Stimulated activated CD4-positive, alpha-beta T cell treated with anti-CD3 and anti-CD28 coated beads, Interleukin-4, amount 100 ng/mL, for 1 hour (primary cell): ENCODE data around the gene NTPCR.
"Not testable (repeated sequence)": the region's sequence is repeated elsewhere in the genome, so short reads cannot be mapped to it uniquely, and the experiment has no call there.

ENCODE experiments used
- DNase-seq: peaks from one replicate; pipeline ENCODE4 v3.0.0-alpha.2; 2020

Gene NTPCR

GRCh38 chr1:232987046-232987773, 36.8 kb downstream of the NTPCR start:
- DNase-seq: no peak

- DNase-seq: no peak
Measured at GRCh38 chr1:232987774-232988140, 37.3 kb downstream of the NTPCR start.

- DNase-seq: no peak
Measured at GRCh38 chr1:232988572-232989040, 38.2 kb downstream of the NTPCR start.

- no peak for DNase-seq
Measured at GRCh38 chr1:232990176-232991128, 40.0 kb downstream of the NTPCR start.

DNA sequence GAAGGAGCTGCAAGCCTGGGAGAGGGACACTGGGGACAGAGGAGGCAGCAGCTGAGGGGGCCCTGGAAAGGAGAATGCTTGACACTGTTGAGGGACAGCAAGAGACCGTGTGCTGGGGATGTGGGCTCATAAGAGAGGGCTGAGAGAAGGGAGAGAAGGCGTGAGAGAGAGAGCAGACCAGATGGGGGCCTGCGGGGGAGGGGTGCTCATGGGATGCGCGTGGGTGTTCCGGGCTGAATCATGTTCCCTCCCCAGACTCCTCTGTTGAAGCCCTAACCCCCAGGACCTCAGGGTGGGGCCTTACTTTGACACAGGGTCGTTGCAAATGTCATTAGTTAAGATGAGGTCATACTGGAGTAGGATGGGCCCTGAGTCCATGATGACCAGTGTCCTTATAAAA, 40.8 kb downstream of the NTPCR start:
- no peak for DNase-seq

DNA sequence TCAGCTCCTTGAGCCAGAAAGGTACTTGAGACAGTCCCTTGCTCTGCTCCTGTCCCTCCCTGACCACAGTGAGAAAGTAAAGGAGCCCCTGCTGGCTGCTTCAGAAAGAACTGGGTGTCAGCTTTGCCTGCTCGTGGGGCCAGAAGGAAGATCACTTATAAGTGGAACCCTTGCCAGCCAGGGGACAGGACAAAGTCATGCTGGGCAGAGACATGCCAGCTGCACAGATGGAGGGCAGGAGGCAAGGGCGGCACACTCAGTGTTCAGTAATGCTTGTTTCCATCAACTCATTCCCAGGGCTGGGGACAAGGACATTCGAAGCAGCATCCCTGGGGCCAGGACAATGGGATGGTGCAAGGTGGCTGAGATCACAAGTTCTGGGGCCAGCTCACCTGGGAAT, 41.8 kb downstream of the NTPCR start:
- DNase-seq: no peak

DNA sequence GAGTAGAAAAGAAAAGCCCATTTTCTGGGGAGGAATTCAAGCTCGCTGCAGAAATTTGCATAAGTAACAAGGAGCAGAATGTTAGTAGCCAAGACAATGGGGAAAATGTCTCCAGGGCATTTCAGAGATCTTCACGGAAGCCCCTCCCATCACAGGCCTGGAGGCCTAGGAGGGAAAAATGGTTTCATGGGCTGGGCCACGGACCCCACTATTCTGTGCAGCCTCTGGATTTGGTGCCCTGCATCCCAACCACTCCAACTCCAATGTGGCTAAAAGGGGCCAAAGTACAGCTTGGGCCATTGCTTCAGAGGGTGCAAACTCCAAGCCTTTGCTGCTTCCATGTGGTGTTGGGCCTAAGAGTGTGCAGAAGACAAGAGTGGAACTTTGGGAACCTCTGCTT, 43.1 kb downstream of the NTPCR start:
- no peak for DNase-seq

- DNase-seq: no peak
Measured at GRCh38 chr1:232995189-232995588, 44.8 kb downstream of the NTPCR start.

DNA sequence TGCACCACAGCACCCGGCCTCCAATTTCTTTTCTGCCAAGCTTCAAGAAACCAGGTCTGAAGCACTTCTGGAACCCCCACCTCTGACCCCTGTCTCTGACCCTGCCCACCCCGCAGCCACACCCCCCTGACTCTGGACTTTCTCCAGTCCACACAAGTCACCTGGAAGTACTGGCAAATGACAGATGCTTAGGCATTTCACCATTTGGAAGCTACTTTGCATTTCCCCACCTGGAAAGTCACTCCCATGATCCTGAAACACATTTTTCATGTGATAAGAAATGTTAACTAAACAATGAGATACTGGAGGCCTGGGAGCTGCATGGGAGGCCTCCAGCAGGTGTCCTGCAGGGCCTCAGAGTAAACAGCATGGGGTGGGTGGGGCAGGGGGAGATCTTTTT, 45.7 kb downstream of the NTPCR start:
- DNase-seq: no peak

DNA sequence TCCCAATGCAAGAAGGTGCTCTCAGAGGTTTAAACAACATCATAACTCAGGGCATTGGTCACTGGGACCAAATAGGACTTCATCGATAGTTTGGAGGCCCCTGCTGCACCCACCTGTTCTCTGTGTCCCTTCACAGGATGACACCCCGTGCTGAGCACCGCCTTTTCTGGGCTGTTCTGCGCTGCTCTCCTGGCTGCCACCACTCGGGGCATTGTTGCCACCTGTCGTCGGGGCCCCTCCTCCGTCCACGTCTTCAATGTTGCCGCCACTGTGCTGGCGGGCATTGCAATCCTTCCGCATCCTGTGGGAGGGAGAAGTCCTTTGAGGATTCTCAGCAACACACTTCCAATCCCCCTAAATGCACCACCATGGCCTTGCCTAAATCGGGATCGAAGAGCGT, 47.7 kb downstream of the NTPCR start:
- no peak for DNase-seq

GRCh38 chr1:232998646-232999045, 48.2 kb downstream of the NTPCR start:
- no peak for DNase-seq

- DNase-seq: no peak
Measured at GRCh38 chr1:232999956-233000625, 49.7 kb downstream of the NTPCR start.

- DNase-seq: not testable (repeated sequence)
Measured at GRCh38 chr1:233003638-233004037, 53.2 kb downstream of the NTPCR start.

- DNase-seq: no peak
Measured at GRCh38 chr1:233004451-233004850, 54.0 kb downstream of the NTPCR start.

DNA sequence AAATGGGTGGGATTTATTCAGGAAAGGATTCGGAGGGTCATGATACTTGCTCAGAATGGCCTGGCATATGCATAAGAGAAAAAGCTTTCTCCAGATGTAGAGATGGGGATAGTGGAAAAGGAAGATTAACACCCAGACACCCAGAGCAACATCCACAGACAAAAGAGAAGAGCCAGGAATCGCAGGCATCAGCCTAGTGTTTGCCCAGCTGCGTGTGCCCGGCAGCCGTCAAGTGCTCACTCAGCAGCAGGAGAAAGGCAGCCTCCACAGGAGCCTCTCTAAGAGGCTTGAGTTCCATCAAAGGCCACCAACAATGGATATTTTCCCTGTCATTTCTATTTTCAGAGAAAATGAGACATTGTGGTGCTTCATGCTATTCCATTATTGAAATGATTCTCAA, 54.7 kb downstream of the NTPCR start:
- no peak for DNase-seq

- no peak for DNase-seq
Measured at GRCh38 chr1:233005703-233006102, 55.3 kb downstream of the NTPCR start.

DNA sequence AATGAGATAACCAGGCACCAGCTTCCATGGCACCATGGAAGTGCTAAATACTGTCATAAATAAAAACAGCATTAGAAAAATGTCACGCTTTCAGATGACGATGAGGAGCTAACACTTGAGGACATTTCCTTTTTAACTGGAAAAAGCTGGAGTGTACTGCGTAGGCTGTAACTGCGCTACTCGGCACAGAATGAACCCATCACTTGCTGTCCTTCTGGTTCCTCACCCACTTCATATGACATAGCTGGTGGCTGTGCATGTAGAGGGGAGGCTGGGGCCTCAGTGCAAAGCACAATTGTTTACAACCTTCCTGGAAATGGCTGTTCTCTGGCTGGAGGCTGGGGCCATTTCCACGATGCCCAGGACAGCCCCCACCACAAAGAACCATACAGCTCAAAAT, 55.7 kb downstream of the NTPCR start:
- no peak for DNase-seq

GRCh38 chr1:233006541-233006973, 56.1 kb downstream of the NTPCR start:
- no peak for DNase-seq

GRCh38 chr1:233010146-233010545, 59.7 kb downstream of the NTPCR start:
- no peak for DNase-seq

DNA sequence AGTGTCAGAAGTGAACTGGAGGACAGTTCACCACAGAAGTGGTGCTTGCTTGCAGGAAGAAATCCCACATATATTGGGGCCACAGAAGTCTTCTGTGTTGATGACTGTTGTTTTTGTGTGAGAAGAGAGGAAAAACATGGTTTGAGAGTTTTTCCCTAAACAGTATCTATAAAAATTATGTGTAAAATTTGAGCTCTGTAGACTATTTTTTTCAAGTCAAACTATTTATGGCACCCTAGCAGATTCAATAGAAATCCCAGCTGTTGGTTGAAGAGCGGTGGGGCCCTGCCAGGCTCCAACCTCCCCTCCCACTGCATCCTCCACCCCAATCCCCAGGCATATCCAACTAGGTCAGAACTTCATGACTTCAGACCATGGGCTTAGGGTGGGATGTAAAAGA, 61.6 kb downstream of the NTPCR start:
- DNase-seq: no peak

- DNase-seq: no peak
Measured at GRCh38 chr1:233015965-233016364, 65.6 kb downstream of the NTPCR start.

- DNase-seq: no peak
Measured at GRCh38 chr1:233016798-233017197, 66.4 kb downstream of the NTPCR start.

GRCh38 chr1:233019083-233019482, 68.7 kb downstream of the NTPCR start:
- no peak for DNase-seq
